Mesenchymal stem cell (in vitro differentiated cells and primary cell): ENCODE measurements around the gene ACOT11. TPM values are rescaled to one million over a fixed set of nuclear protein-coding genes. Genes with fewer than 3 reads are reported as not detected.

Source experiments
- small RNA-seq: library from polyadenylated mRNA; stranded (forward); fragments of <200 nt; extraction: miRNeasy Mini kit (QIAGEN cat#:217004); gene quantifications from one replicate; pipeline ENCODE3, GENCODE V24; 2013; ENCODE audit warnings: low read depth

The ACOT11 gene

Small RNA genes within 50 kb of the gene (small RNA-seq; reads per million reads assigned to genes)
- not detected for gene AC099796.2
